Skeletal muscle tissue (tissue), 4 donors: Measurements from ENCODE around the gene USE1. TPM values are rescaled to one million over a fixed set of nuclear protein-coding genes. Genes with fewer than 3 reads are reported as not detected.
A peak's percentile ranks its signal among the peaks of the same experiment; 100 is the strongest.

Experiments
- H3K27ac ChIP-seq: one replicate; pipeline ENCODE4 v1.7.0; 2013; ENCODE audit warnings: mild to moderate bottlenecking, low read depth, low read length, inconsistent platforms
- H3K27me3 ChIP-seq, 3 donors: one replicate each; pipeline ENCODE4 v1.7.0; 2013; ENCODE audit warnings: low read length in 3 of 3; ENCODE audit not compliant: control insufficient read depth in 3 of 3, insufficient read depth in 3 of 3
- H3K36me3 ChIP-seq, 3 donors: one replicate each; pipeline ENCODE4 v1.7.0; 2013; ENCODE audit warnings: low read length in 3 of 3; ENCODE audit not compliant: control insufficient read depth in 3 of 3, insufficient read depth in 3 of 3
- H3K4me1 ChIP-seq, 3 donors: one replicate each; pipeline ENCODE4 v1.7.0; 2013; ENCODE audit warnings: low read length in 3 of 3, mild to moderate bottlenecking in 3 of 3; ENCODE audit not compliant: control insufficient read depth in 3 of 3, insufficient read depth in 3 of 3
- H3K4me3 ChIP-seq, 3 donors: one replicate each; pipeline ENCODE4 v1.7.0; 2013; ENCODE audit warnings: low read length in 3 of 3
- H3K9ac ChIP-seq, 3 donors: one replicate each; pipeline ENCODE4 v1.7.0; 2013; ENCODE audit warnings: low read length in 3 of 3, mild to moderate bottlenecking in 3 of 3, moderate library complexity in 2 of 3, low read depth in 1 of 3
- H3K9me3 ChIP-seq, 3 donors: one replicate each; pipeline ENCODE4 v1.7.0; 2013; ENCODE audit warnings: low read length in 3 of 3; ENCODE audit not compliant: control insufficient read depth in 3 of 3
- total RNA-seq: library from RNA; depleted of rRNA; stranded (reverse); fragments of >200 nt; gene quantifications from one replicate; pipeline ENCODE4 v1.2.3, GENCODE V29; 2014
- donor health status: Osteomylitis.

USE1 gene, protein sequence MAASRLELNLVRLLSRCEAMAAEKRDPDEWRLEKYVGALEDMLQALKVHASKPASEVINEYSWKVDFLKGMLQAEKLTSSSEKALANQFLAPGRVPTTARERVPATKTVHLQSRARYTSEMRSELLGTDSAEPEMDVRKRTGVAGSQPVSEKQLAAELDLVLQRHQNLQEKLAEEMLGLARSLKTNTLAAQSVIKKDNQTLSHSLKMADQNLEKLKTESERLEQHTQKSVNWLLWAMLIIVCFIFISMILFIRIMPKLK
- 19.3 TPM for total RNA-seq

DNA sequence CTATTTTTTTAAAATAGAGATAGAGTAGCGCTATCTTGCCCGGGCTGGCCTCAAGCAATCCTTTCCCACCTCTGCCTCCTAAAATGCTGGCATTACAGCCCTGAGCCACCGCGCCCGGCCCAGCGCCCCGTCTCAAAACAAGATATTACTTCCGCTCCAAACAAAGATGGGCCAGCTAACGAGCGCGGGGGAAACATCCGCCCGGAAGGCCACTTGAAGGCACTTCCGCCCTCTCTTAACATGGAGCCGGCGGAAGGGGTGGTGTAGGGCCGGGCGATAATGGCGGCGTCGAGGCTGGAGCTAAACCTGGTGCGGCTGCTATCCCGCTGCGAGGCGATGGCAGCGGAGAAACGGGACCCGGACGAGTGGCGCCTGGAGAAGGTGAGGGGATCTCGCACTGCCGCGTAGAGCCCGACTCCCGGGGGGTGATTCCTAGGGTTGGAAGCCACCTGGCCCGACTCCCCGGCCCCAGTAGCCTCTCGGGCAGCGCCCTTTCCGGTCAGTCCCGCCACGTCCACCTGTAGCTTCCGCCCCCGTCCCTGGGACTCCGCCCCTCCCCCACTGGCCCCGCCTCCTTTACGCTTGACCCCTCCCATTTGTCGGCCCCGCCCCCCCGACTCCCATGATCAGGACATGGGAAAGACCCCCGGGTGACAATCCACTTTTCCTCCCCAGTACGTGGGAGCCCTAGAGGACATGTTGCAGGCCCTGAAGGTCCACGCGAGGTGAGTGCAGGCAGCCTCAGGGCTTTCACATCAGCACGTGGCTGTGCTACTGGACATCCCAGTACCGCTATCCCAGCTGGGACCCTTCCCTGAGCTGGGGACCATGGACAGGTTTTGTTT, at the start of gene USE1:
USE1 (plus strand) TSS at position 231 of the 845 bp plus-strand sequence; CDS start at position 280, 49 bp downstream.
- Histone ChIP-seq H3K4me3 (peak within 1 kb of the TSS; percentile 79 to 91 (median 81)), H3K9ac (peak within 1 kb of the TSS; percentile 75 to 91 (median 88)), H3K4me1 (peaks cover 8 to 12% (median 11%) of the 10 kb centered on the region in 3 donors), H3K36me3 (peaks cover 14 to 21% (median 20%) of the 10 kb centered on the region in 3 donors), H3K27me3 (no peaks in the 10 kb centered on the region), H3K27ac (peak within 1 kb of the TSS; percentile 84), H3K9me3 (no peaks in the 10 kb centered on the region)

- Histone ChIP-seq H3K27me3 (no peaks in the 10 kb centered on the region), H3K9ac (no peak overlapping the region), H3K27ac (no peak overlapping the region), H3K9me3 (no peaks in the 10 kb centered on the region), H3K4me1 (no peaks in the 10 kb centered on the region), H3K4me3 (no peak overlapping the region), H3K36me3 (peaks cover 20 to 49% (median 36%) of the 10 kb centered on the region in 3 donors)
These were observed 49.4 kb upstream of the USE1 start for GRCh38 chr19:17165715-17166114.

GRCh38 chr19:17170538-17171297, 44.4 kb upstream of the USE1 start:
- no peaks in the 10 kb centered on the region for H3K9me3 ChIP-seq
- H3K4me1 ChIP-seq: no peaks in the 10 kb centered on the region
- H3K27ac ChIP-seq: no peak overlapping the region
- H3K27me3 ChIP-seq: no peaks in the 10 kb centered on the region
- no peak overlapping the region for H3K9ac ChIP-seq
- peaks cover 24 to 46% (median 28%) of the 10 kb centered on the region in 3 donors for H3K36me3 ChIP-seq
- no peak overlapping the region for H3K4me3 ChIP-seq

DNA sequence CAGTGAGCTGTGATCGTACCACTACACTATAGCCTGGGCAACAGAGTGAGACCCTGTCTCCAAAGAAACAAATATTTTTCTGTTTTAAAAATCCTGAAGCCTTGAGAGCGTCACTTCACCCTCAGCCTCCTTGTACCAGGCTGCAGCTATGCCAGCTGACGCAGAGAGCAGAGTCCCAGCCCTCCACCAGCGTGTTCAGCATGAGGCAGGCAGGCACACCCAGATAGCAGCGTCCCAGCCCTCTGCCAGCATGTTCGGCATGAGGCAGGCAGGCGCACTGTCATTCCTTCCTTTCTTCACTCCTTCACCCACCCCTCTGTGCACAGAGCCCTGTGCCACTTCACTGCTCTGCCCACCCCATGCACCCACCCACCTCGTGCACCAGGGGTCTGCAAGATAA, 43.3 kb upstream of the USE1 start:
- H3K36me3 ChIP-seq: peaks cover 24 to 43% (median 27%) of the 10 kb centered on the region in 3 donors
- no peaks in the 10 kb centered on the region for H3K9me3 ChIP-seq
- no peaks in the 10 kb centered on the region for H3K4me1 ChIP-seq
- no peaks in the 10 kb centered on the region for H3K27me3 ChIP-seq
- H3K27ac ChIP-seq: no peak overlapping the region
- no peak overlapping the region for H3K9ac ChIP-seq
- H3K4me3 ChIP-seq: no peak overlapping the region

DNA sequence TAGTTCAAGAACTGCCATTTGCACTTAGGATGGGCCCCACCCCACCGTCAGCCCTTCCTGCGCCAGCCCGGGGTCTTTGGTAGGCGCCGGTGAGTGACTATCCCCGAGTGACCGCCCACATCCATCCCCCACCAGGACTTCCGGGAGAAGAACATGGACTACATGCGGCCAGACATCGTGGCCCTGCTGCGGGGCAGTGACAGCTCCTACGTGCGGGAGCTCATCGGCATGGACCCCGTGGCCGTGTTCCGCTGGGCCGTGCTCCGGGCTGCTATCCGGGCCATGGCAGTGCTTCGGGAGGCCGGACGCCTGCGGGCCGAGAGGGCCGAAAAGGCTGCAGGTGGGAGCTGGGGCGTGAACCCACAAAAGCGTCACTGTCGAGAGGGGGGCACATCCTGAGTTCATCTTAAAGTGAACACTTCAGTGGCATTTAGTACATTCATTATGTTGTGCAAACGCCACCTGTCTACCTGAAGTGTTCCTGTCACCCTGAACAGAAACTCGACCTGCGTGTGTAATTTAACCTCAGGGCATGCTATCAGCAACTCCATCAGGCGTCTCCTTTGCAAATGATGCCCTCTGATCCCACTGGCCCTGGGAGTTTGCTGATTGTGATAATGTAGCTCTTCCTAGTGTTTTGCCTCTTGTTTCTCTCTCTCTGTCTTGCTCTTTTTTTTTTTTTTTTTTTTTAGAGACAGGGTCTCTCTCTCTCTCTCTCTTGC, 42.4 kb upstream of the USE1 start:
- Histone ChIP-seq H3K4me3 (no peak overlapping the region), H3K27me3 (no peaks in the 10 kb centered on the region), H3K9me3 (no peaks in the 10 kb centered on the region), H3K27ac (no peak overlapping the region), H3K4me1 (no peaks in the 10 kb centered on the region), H3K9ac (no peak overlapping the region), H3K36me3 (peaks cover 24 to 42% (median 27%) of the 10 kb centered on the region in 3 donors)

GRCh38 chr19:17178291-17178690, 36.9 kb upstream of the USE1 start:
- no peak overlapping the region for H3K9ac ChIP-seq
- no peak overlapping the region for H3K27ac ChIP-seq
- H3K36me3 ChIP-seq: peaks cover 8 to 11% (median 8%) of the 10 kb centered on the region in 3 donors
- H3K4me3 ChIP-seq: no peak overlapping the region
- no peaks in the 10 kb centered on the region for H3K9me3 ChIP-seq
- H3K27me3 ChIP-seq: no peaks in the 10 kb centered on the region
- no peaks in the 10 kb centered on the region for H3K4me1 ChIP-seq

- Histone ChIP-seq H3K36me3 (peaks cover 8 to 13% (median 10%) of the 10 kb centered on the region in 3 donors), H3K9ac (no peak overlapping the region), H3K4me3 (no peak overlapping the region), H3K9me3 (no peaks in the 10 kb centered on the region), H3K4me1 (no peaks in the 10 kb centered on the region), H3K27ac (no peak overlapping the region), H3K27me3 (no peaks in the 10 kb centered on the region)
These were observed 34.0 kb upstream of the USE1 start for GRCh38 chr19:17180997-17181702.

GRCh38 chr19:17183271-17183761, 31.8 kb upstream of the USE1 start:
- Histone ChIP-seq H3K27me3 (no peaks in the 10 kb centered on the region), H3K4me3 (no peak overlapping the region), H3K9me3 (no peaks in the 10 kb centered on the region), H3K36me3 (peaks cover 8 to 17% (median 17%) of the 10 kb centered on the region in 3 donors), H3K27ac (no peak overlapping the region), H3K9ac (no peak overlapping the region), H3K4me1 (no peaks in the 10 kb centered on the region)

DNA sequence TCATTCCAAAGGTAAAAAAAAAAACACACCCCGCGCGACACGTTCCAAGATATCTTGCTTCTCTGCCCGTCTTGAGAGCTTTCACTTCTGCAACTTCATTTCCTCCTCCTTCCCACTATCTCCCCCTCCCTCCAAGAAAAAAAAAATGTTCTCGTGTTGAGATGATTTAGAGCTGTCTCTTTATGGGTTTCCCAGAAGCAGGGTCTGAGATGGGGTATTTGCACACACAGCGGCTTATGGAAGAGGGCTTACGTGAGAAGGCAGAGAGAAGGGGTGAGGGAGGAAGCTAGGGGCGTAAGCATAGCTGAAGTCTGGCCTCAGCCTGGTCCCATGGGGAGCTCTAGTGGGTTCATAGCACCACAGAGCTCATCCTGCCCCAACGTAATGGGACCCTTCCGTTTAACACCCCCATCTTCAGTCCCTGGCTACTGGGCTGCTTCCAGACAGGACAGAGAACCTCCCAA, 31.3 kb upstream of the USE1 start:
- Histone ChIP-seq H3K27me3 (no peaks in the 10 kb centered on the region), H3K4me3 (no peak overlapping the region), H3K27ac (no peak overlapping the region), H3K9ac (no peak overlapping the region), H3K36me3 (peaks cover 8 to 17% (median 17%) of the 10 kb centered on the region in 3 donors), H3K9me3 (no peaks in the 10 kb centered on the region), H3K4me1 (no peaks in the 10 kb centered on the region)
